HepG2 (cell line): ENCODE data around the gene RABL6. TPM values are rescaled to one million over a fixed set of nuclear protein-coding genes. Genes with fewer than 3 reads are reported as not detected.

Source experiments
- CEBPB ChIP-seq: IDR thresholded peaks from 2 replicates; pipeline ENCODE4 v1.6.1; 2011; ENCODE audit warnings: low read depth, low read length, improper control_type of control experiment, borderline replicate concordance
- EHMT2 ChIP-seq: fragments of 200-600 bp; sonication (generic); IDR thresholded peaks from 2 replicates; pipeline ENCODE4 v1.7.0; 2017; ENCODE audit warnings: antibody characterized with exemption, low read depth, low read length, borderline replicate concordance
- HDAC1 ChIP-seq: sonication (generic); formaldehyde crosslinking; IDR thresholded peaks from 2 replicates; pipeline ENCODE4 v1.5.1; 2020; ENCODE audit warnings: mild to moderate bottlenecking, missing genetic modification reagents
- HOXA3 ChIP-seq: sonication (generic); formaldehyde crosslinking; IDR thresholded peaks from 2 replicates; pipeline ENCODE4 v1.5.0; 2020; ENCODE audit warnings: missing genetic modification reagents
- KLF6 ChIP-seq: IDR thresholded peaks from 2 replicates; pipeline ENCODE4 v1.8.0; 2016; ENCODE audit warnings: missing biosample characterization, missing genetic modification reagents
- LCORL ChIP-seq, 2 experiments: fragments of 450-650 bp in 1 of 2; sonication (generic) in 1 of 2; formaldehyde crosslinking in 1 of 2; IDR thresholded peaks; 2 replicates each; pipeline versions ENCODE4 v1.5.0 to v1.6.1; 2017 to 2020; ENCODE audit warnings: antibody characterized with exemption in 1 of 2, missing genetic modification reagents in 1 of 2
- PRDM15 ChIP-seq: sonication (generic); formaldehyde crosslinking; IDR thresholded peaks from 2 replicates; pipeline ENCODE4 v1.4.0; 2020; ENCODE audit warnings: missing genetic modification reagents
- RXRB ChIP-seq: IDR thresholded peaks from 2 replicates; pipeline ENCODE4 v1.6.1; 2016; ENCODE audit warnings: borderline replicate concordance, missing genetic modification reagents, missing compliant biosample characterization
- SALL1 ChIP-seq: sonication (generic); formaldehyde crosslinking; IDR thresholded peaks from 2 replicates; pipeline ENCODE4 v1.8.0; 2022; ENCODE audit warnings: mild to moderate bottlenecking, missing genetic modification reagents
- SAP130 ChIP-seq: IDR thresholded peaks from 2 replicates; pipeline ENCODE4 v1.6.1; 2016; ENCODE audit warnings: low read depth
- SUZ12 ChIP-seq: fragments of 150-350 bp; IDR thresholded peaks from 2 replicates; pipeline ENCODE4 v1.6.1; 2014; ENCODE audit warnings: low read depth, low read length
- YY1 ChIP-seq: IDR thresholded peaks from 2 replicates; pipeline ENCODE4 v1.6.1; 2011; ENCODE audit warnings: low read length, low read depth, moderate library complexity, mild to moderate bottlenecking; ENCODE audit not compliant: insufficient read depth, insufficient replicate concordance
- ZNF251 ChIP-seq: sonication (generic); formaldehyde crosslinking; IDR thresholded peaks from 2 replicates; pipeline ENCODE4 v1.9.0; 2021; ENCODE audit warnings: mild to moderate bottlenecking, missing genetic modification reagents
- ZXDC ChIP-seq: sonication (generic); formaldehyde crosslinking; IDR thresholded peaks from 2 replicates; pipeline ENCODE4 v1.5.0; 2020; ENCODE audit warnings: mild to moderate bottlenecking, missing genetic modification reagents
- polyA plus RNA-seq, 8 experiments: library from polyadenylated mRNA; depleted of rRNA in 3 of 8; stranded (reverse) in 7 of 8; unstranded in 1 of 8; fragments of >200 nt; fragmentation: Illumina TruSeq in 4 of 8; extraction: Trizol in 4 of 8; gene quantifications; 2 replicates each; pipeline versions ENCODE4 v1.2.1 to v1.2.3, GENCODE V29; 2011 to 2016; ENCODE audit warnings: low read depth in 4 of 8, missing spikeins in 1 of 8, mixed read lengths in 1 of 8; ENCODE audit not compliant: insufficient read depth in 1 of 8
- total RNA-seq, 5 experiments: library from RNA; depleted of rRNA; stranded (reverse); fragments of >200 nt; fragmentation: Illumina TruSeq; extraction: Trizol; gene quantifications; 2 replicates each; pipeline ENCODE4 v1.2.3, GENCODE V29; 2016; ENCODE audit warnings: low read depth in 1 of 5
- TF ChIP-seq, protein P1 (sequence below): sonication (generic); formaldehyde crosslinking; IDR thresholded peaks from 2 replicates; pipeline ENCODE4 v1.5.0; 2020; ENCODE audit warnings: missing genetic modification reagents
- TF ChIP-seq, protein P2 (sequence below): sonication (generic); formaldehyde crosslinking; IDR thresholded peaks from 2 replicates; pipeline ENCODE4 v1.8.0; 2022; ENCODE audit warnings: mild to moderate bottlenecking, missing genetic modification reagents, moderate library complexity

The RABL6 gene
- total and polyA plus RNA-seq, 2 of the 13 experiments (the other 11 are each of a cell fraction or from before 2014, with no cell fraction given) = 81.5 to 125 TPM

DNA sequence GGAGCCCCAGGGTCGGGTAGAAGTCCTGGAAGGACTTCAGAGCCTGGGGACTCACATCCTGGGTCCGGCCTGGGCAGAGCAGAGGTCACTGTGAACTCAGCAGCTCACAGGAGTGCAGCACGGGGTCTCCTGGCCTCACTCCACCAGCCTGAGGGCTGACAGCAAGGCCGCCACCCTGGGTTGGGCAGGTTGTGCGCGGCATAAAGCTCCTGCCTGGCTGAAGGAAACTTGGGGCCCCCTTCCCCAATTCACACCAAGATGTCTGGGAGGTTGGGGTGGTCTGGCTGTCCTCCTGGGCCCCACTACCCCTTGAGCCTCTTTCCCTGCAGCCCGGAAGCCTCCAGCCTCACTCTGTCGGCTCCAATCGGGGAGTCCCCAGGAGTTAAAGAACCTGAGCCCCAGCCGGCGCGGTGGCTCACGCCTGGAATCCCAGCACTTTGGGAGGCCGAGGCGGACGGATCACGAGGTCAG is 45.5 kb upstream of the RABL6 start (continued):
- TF ChIP-seq, protein P1, sequence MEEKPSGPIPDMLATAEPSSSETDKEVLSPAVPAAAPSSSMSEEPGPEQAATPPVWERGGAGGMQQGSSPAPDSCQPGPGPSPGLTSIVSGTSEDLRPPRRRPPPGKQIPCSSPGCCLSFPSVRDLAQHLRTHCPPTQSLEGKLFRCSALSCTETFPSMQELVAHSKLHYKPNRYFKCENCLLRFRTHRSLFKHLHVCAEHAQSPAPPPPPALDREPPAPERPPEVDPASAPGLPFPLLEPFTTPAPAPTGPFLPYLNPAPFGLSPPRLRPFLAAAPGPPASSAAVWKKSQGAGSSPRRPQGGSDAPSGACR (CRISPR knock-in tag) = 0 out of 2 replicates have a peak, but pooled peaks have one; percentile 42
- TF ChIP-seq HDAC1 = no peak
- peak; percentile 98; the same call in 1 of the 2 replicates for TF ChIP-seq ZXDC (CRISPR knock-in tag)
- TF ChIP-seq KLF6 = no peak
- peak; percentile 56; the same call in 1 of the 2 replicates for TF ChIP-seq PRDM15 (CRISPR knock-in tag)
- TF ChIP-seq SAP130 (CRISPR knock-in tag) = 0 out of 2 replicates have a peak, but pooled peaks have one; percentile 29
- no peak for TF ChIP-seq LCORL (IDR thresholded peaks at IDR 0.05)
- peak; percentile 60 for TF ChIP-seq LCORL (CRISPR knock-in tag; IDR thresholded peaks at IDR 0.05)
- no peak for TF ChIP-seq CEBPB
- TF ChIP-seq, protein P2, sequence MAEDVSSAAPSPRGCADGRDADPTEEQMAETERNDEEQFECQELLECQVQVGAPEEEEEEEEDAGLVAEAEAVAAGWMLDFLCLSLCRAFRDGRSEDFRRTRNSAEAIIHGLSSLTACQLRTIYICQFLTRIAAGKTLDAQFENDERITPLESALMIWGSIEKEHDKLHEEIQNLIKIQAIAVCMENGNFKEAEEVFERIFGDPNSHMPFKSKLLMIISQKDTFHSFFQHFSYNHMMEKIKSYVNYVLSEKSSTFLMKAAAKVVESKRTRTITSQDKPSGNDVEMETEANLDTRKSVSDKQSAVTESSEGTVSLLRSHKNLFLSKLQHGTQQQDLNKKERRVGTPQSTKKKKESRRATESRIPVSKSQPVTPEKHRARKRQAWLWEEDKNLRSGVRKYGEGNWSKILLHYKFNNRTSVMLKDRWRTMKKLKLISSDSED = no peak
- peak; percentile 25; the same call in 1 of the 2 replicates for TF ChIP-seq SALL1 (CRISPR knock-in tag)
- TF ChIP-seq EHMT2 = no peak
- TF ChIP-seq HOXA3 (CRISPR knock-in tag) = peak; percentile 32; the same call in 1 of the 2 replicates
- TF ChIP-seq YY1 = peak; percentile 27
- no peak for TF ChIP-seq SUZ12
- peak; percentile 23; the same call in 1 of the 2 replicates for TF ChIP-seq RXRB (CRISPR knock-in tag)
- TF ChIP-seq ZNF251 = no peak
